AG04449 (cell line): ENCODE results near the gene ACYP2.

Experiments
- CTCF ChIA-PET: fragments of 350-600 bp; formaldehyde crosslinking; extraction: SDS; loops from one replicate; lab custom pipeline; 2021; ENCODE audit warnings: antibody characterized with exemption; lab: Yijun Ruan, JAX
- POLR2A ChIA-PET: fragments of 400-600, 350-600 bp; formaldehyde crosslinking; extraction: SDS; loops from one replicate; lab custom pipeline; 2020; ENCODE audit warnings: antibody characterized with exemption, inconsistent platforms; lab: Yijun Ruan, JAX
- DNase-seq: peaks from one replicate; pipeline ENCODE4 v3.0.0-alpha.2; 2010; ENCODE audit warnings: low read depth, low spot score
- H3K4me3 ChIP-seq: 2 replicates; pipeline ENCODE4 v1.5.1; 2011; ENCODE audit warnings: low read depth, mild to moderate bottlenecking, control low read depth, low read length
- TF ChIP-seq, protein P1 (sequence below): IDR thresholded peaks from one replicate; pipeline ENCODE4 v1.5.1; 2011; ENCODE audit warnings: mild to moderate bottlenecking, moderate library complexity, low read length, control low read depth, inconsistent platforms; ENCODE audit not compliant: insufficient read depth; ENCODE audit errors: missing control alignments

Gene ACYP2

GRCh38 chr2:54164106-54164505 lies 48.7 kb downstream of the ACYP2 start:
- TF ChIP-seq, protein P1, sequence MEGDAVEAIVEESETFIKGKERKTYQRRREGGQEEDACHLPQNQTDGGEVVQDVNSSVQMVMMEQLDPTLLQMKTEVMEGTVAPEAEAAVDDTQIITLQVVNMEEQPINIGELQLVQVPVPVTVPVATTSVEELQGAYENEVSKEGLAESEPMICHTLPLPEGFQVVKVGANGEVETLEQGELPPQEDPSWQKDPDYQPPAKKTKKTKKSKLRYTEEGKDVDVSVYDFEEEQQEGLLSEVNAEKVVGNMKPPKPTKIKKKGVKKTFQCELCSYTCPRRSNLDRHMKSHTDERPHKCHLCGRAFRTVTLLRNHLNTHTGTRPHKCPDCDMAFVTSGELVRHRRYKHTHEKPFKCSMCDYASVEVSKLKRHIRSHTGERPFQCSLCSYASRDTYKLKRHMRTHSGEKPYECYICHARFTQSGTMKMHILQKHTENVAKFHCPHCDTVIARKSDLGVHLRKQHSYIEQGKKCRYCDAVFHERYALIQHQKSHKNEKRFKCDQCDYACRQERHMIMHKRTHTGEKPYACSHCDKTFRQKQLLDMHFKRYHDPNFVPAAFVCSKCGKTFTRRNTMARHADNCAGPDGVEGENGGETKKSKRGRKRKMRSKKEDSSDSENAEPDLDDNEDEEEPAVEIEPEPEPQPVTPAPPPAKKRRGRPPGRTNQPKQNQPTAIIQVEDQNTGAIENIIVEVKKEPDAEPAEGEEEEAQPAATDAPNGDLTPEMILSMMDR: no peak
- H3K4me3 ChIP-seq: no peak overlapping the region
- ChIA-PET POLR2A (no interaction called here), CTCF (interaction anchor here (1.1 to 2.3 kb wide), 3 partner anchors 12 to 541 kb away, joined by 3 to 10 read pairs (median 4); no protein-coding TSS in a partner anchor)
- DNase-seq: no peak

DNA sequence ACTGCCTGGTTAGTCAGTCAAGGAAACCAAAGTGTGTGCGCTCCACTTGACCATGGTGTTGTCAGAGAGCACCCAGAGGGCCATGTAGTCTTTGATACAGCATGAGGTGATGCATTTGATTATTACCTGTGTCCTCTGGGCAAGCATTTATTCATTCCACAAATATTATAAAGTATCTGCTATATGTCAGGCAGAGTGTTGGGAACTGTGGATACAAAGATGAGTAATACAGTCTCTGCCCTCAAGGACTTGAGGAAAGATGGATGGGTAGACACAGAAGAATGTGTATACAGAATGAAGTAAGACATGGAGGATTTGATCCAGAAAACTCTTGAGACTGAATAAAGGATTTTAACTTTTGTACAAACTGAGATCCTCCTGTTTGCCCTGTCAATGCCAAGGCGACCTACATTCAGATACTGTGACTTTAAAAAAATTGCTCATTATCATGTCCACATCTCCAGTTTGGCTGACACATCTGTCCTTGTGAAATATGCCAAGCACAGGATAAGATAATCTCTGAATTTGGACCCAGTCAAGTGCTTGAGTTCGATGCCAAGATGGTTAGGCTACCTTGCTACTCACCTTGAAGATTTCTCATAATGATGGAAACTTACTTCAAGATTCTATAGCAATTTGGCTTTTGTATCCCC lies 50.8 kb downstream of the ACYP2 start:
- TF ChIP-seq, protein P1: no peak
- no peak for DNase-seq
- H3K4me3 ChIP-seq: no peak overlapping the region
- POLR2A ChIA-PET: no interaction called here
- CTCF ChIA-PET: interaction anchor here (1.4 kb wide), 2 partner anchors 11 to 538 kb away, joined by 4 to 5 read pairs; no protein-coding TSS in a partner anchor

GRCh38 chr2:54176577-54176976 lies 61.2 kb downstream of the ACYP2 start:
- POLR2A ChIA-PET: no interaction called here
- no peak overlapping the region for H3K4me3 ChIP-seq
- TF ChIP-seq, protein P1: peak; percentile 66
- no peak for DNase-seq
- CTCF ChIA-PET: interaction anchor here (0.7 to 3.6 kb wide), 31 partner anchors 9 to 533 kb away, joined by 3 to 43 read pairs (median 3); no protein-coding TSS in a partner anchor

DNA sequence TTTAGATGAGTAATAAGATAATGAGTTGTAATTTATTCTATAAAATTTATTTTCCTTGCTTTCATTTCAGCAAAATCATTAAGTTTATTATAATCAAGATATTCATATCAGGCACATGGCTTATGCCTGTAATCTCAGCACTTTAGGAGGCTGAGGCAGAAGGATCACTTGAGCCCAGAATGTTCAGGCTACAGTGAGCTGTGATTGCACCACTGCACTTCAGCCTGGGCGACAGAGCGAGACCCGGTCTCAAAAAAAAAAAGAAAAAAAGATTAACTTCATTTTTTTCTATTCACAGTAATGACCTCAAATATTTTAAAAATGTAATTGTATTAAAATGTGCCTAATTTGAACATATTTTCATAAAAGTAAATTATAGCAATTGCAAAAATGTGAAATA lies 67.9 kb downstream of the ACYP2 start:
- ChIA-PET POLR2A (no interaction called here), CTCF (interaction anchor here (1.4 kb wide), 1 partner anchor 22 kb away, joined by 3 read pairs; no protein-coding TSS in a partner anchor)
- TF ChIP-seq, protein P1: no peak
- no peak overlapping the region for H3K4me3 ChIP-seq
- no peak for DNase-seq

DNA sequence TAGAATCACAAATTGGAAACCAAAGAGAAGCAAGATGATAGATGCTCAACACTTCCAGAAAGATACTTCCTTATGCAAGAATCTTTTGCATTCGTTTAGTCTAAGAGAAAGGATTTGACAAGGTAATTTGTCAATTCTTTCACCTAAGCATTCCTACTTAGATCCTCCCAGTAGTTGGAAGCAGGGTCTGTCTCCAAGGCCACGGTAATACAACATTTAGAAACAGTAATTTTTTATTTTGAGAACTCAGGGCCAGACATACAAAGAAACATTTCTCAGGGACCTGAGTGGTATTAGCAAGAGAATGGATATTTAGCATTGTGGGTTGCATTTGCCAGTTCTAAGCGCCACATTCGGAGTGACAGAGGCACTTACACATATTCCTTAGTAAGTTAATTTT lies 68.6 kb downstream of the ACYP2 start:
- TF ChIP-seq, protein P1: no peak
- DNase-seq: no peak
- ChIA-PET POLR2A (no interaction called here), CTCF (interaction anchor here (1.4 kb wide), 1 partner anchor 22 kb away, joined by 3 read pairs; no protein-coding TSS in a partner anchor)
- H3K4me3 ChIP-seq: no peak overlapping the region

DNA sequence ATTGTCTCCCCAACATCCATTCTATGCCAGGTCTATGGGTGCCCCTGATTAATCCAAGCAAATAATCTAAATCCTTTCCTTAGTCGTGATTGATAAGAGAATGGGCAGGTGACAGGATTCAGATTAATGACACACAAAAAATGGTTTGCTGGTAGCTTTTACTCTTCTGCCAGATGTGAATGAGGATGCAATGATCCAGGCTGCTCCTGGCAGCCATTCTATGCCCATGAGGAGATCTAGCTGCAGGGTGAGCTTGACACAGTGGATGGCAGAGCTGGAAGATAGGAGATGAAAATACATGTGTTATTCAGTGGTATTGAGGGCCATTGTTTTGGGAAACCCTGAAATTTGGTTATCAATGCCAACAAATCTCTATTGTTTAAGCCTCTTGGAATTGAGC lies 69.7 kb downstream of the ACYP2 start:
- no peak for DNase-seq
- POLR2A ChIA-PET: no interaction called here
- CTCF ChIA-PET: interaction anchor here (1.8 to 2.5 kb wide), 2 partner anchors 8 to 21 kb away, joined by 7 to 13 read pairs; no protein-coding TSS in a partner anchor
- TF ChIP-seq, protein P1: no peak
- H3K4me3 ChIP-seq: no peak overlapping the region
